ENCODE data around the gene TMEM178B.

DNA sequence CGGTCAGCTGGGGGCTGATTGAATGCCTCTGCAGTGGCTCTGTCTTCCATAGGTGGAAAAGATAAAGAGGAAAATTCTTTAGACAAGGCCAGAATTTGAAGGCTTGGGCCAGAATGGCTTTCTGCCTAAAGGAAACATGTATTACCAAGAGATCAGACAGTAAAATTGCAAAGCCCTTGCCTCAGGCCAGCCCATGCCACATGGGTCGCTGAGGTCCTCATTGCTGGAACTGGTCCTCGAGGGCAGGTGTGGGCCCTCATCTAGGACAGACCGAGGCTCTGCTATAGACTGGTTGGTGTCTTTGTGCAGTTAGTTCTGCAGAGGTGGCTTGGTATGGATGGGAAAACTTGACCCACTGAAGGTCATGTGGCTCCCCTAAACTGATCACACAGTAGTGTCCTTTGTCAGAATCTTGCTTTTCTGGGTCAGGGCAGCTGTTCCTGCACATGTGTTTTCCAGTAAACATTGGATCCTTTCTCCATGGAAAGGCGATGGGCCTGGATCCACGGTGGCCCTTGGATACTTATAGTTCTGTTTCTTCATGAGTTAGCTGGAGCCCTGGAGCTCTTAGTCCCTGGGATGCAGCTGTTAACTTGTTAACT is 80.4 kb downstream of the TMEM178B start:
- TF ChIP-seq, protein P1, sequence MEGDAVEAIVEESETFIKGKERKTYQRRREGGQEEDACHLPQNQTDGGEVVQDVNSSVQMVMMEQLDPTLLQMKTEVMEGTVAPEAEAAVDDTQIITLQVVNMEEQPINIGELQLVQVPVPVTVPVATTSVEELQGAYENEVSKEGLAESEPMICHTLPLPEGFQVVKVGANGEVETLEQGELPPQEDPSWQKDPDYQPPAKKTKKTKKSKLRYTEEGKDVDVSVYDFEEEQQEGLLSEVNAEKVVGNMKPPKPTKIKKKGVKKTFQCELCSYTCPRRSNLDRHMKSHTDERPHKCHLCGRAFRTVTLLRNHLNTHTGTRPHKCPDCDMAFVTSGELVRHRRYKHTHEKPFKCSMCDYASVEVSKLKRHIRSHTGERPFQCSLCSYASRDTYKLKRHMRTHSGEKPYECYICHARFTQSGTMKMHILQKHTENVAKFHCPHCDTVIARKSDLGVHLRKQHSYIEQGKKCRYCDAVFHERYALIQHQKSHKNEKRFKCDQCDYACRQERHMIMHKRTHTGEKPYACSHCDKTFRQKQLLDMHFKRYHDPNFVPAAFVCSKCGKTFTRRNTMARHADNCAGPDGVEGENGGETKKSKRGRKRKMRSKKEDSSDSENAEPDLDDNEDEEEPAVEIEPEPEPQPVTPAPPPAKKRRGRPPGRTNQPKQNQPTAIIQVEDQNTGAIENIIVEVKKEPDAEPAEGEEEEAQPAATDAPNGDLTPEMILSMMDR (IDR thresholded peaks at IDR 0.05; ENCODE audit: poor library complexity, severe bottlenecking) = no peak
- no peak for TF ChIP-seq POLR2AphosphoS5 (IDR thresholded peaks at IDR 0.05)

Data from neural cell (in vitro differentiated cells).